Head of caudate nucleus (tissue), 42 donors: Measurements from ENCODE around the gene KIAA1671.

Source experiments
- DNase-seq, 42 donors: peaks; one replicate each; pipeline versions ENCODE4 v3.0.0 to v3.0.0-alpha.2; 2020 to 2021; ENCODE audit warnings: mixed read lengths in 7 of 42
- intact Hi-C: fragments of 100-400 bp; cut with DNase I; formaldehyde crosslinking; loops from one replicate; pipeline ENCODE4 v1.15.0; 2022

KIAA1671 gene

DNA sequence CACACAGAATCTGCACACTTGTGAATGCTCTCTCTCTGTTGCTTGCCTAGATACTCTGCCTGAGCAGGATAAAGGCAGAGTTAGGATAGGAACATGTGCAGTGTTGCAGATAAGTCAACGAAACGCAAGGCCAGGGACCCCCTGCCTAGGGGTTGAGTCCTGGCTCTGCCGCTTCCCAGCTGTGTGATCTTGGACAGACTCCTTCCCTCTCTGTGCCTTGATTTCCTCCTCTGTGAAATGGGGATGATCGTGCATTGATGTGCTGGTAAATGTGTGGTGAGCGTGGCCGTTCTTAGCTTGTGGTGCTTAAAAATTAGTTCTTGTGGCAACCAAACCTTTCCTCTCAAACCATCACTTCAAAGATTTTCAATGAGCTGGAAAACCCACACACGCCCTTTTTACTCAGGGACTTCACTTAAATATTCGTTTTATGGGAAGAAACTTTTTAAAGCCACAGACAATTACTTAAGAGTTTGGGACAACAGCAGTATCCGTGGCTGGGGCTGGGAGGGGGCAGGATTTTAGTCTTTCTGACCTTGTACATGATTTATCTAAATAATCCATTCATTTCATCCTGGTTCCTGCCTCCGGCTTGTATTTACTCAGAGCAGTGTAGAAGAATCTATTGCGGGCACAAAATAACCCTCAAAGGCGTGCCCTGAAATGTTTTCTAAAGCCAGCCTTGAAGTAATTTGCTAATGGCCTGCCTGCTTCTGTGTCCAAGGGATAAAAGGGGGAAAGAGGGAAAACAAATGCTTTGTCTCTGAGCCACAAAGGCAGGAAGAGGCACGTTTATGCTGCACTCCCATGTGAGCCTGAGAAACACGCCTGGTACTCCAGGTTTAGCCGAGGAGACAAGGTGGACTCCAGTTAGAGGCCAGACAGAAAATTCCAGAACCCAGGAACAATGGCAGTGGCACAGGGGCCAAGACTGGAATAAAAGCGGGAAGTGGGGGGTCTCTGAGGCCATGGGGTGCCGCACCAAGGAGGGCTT, 162.2 kb downstream of the KIAA1671 start:
- no peak for DNase-seq
- intact Hi-C loops: no loop called here

DNA sequence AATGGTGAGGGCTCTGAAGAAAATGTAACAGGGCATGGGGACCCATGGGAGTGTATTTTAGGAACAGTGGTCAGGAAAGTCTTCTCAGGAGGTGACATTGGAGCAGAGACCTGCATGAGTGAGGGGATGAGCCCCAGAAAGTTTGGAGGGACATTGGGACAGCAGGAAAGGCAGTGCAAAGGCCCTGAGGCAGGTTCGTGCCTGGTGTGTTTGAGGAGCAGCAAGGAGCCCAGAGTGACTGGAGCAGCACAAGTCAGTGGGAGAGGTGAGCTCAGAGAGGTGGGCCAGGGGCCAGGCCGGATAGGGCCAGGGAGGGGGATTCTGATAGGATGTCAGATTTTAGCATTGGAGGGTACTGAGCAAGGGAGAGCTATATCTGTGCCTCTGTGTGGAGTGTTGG, 167.1 kb downstream of the KIAA1671 start:
- DNase-seq: no peak
- intact Hi-C loops: no loop called here

DNA sequence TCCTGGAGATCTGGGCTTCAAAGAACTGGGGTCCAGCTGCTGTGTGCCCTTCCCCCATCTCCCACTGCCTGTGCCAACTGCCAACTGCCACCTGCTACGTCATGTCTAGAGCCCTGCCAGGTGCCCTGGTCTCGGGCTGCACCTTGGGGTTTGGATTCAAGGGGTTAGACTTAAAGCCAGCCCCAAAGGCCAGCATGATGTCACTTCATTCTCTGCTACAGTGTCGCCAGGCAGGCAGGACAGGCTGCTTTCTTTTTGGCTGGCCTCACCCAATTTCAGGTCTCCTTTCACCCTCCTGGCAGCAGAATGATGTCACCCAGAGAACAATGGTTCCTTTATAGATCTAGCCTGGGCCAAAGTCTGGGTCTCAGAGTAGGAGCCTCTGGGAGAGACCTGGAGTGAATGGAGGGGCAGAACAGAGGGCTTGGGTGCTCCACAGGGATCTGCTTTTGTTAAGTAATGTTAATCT, 167.6 kb downstream of the KIAA1671 start:
- peak in 5 of 42 donors; percentile 16 to 70 (median 33) for DNase-seq
- intact Hi-C loops: no loop called here

DNA sequence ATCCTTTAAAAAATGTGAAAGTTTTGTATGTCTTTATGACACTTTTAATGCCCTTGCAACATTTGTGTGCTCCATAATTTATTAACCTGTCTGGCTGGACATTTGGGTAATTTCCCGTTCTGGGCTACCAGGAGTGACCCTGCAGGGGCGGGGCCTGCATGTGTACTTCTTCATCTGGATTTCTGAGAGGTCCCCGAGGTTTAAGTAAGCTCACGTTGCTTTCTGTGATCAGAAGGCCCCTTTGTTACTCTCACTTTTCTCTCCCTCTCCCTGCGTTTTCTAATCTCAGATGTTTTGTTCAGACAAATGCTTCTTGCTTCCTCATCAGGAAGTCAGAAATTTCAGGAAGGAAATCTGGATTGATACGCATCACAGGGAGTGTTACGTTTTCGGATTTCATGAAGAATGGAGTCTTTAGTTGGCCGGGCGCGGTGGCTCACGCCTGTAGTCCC, 168.3 kb downstream of the KIAA1671 start:
- no peak for DNase-seq
- intact Hi-C loops: no loop called here

DNA sequence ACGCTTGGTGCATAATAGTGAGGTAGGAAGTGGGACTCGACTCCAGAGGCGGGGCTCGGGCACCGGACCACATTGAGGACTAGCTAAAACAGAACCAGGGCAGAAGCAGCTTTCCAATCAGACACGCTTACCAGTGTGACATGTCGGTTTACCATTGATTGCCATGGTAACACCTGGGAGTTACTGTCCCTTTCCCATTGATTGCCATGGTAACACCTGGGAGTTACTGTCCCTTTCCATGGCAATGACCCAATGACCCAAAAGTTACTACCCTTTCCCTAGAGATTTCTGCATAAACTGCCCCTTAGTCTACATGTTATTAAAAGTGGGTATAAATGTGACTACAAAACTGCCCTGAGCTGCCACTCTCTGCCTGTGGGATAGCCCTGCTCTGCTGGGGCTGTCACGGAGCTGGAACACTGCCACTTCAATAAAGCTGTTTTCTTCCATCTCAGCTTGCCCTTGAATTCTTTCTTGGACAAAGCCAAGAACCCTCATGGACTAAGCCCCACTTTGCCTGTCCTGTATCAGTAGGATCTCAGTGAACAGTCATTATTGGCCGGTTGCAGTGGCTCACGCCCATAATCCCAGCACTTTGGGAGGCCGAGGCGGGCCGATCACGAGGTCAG, 169.7 kb downstream of the KIAA1671 start:
- intact Hi-C loops: no loop called here
- DNase-seq: no peak

DNA sequence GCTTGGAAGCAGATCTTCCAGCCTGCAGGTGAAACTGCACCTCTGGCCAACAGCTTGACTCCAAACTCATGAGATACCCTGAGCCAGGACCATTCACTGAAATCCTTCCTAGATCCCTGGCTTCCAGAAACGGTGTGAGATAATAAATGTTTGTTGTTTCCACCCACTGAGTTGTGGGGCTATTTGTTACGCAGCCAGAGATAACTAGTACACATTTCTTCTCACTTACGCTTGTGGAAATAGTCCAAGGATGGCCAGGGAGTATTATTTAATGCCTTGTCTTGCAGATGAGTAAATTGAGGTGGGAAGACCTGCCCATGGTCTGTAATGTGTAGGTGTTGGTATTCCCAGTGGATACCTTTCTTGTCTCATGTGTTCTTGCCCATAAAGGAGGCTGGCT, 171.2 kb downstream of the KIAA1671 start:
- no peak for DNase-seq
- intact Hi-C loops: no loop called here

DNA sequence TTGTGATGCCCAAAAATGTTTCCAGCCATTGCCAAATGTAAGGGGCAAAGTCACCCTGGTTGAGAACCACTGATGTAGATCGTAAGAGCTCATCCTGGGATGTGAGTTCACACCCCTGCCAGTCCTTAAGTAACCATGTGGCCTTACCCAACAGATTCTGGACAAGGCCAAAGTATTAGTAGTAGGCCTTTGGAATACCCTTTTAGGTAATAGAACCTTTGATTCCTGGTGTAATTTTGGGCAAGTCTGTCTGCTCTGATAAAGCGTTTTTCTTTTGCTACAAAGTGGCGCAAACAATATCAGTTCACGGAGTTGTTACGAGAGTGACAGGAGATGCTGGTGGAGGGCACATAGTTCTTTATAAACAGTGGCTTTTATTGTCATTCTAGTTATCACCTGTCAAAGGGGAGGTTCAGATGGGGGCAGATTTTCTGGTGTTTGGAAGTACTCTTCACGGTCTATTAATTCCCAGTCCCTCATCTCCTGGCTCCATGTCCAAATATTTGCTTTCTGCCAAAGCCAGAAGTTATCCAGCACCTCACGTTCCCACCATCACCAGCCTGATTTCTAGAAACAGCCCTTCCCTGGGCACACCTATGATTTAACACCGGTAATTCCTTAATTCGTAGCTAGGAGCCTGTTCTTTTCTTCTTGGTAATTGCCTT, 173.3 kb downstream of the KIAA1671 start:
- DNase-seq: no peak
- intact Hi-C loops: no loop called here

DNA sequence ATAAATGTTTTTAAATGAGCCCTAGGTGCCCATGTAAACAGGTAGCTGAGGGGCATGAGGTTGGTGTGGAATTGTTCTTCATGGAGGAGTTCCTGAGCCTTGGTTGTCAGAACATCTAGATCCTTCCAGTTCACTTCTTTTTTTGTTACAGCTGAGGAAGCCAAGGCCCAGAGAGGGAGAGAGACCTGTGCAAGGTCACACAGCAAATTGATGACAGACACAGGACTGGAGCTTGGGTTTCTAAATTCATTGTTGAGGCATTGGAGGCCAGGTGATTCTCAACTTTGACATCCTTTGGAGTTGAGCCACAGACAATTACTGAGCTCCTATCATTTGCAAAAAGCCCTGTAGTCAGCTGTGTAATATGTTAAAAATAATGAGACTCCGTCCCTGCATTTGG, 174.0 kb downstream of the KIAA1671 start:
- intact Hi-C loops: no loop called here
- DNase-seq: no peak

DNA sequence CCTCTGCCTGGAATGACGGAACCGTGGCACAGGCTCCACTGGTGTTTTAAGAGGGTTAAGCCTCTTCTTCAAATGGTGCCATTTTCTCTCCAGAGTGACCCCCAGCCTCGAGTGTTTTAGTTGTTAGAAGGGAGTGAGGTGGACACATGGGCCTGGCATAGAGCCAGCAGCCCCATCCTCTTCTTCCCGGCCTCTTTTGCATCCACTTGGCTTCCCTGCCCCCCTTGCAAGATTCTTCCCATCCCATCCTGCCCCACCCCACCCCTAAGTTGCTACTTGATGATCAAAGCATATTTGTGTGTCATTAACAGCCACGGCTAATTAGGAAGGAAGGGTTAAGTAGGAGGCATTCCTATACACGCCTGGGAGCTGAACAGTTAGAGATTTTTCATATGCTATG, 174.8 kb downstream of the KIAA1671 start:
- DNase-seq: no peak
- intact Hi-C loops: no loop called here

DNA sequence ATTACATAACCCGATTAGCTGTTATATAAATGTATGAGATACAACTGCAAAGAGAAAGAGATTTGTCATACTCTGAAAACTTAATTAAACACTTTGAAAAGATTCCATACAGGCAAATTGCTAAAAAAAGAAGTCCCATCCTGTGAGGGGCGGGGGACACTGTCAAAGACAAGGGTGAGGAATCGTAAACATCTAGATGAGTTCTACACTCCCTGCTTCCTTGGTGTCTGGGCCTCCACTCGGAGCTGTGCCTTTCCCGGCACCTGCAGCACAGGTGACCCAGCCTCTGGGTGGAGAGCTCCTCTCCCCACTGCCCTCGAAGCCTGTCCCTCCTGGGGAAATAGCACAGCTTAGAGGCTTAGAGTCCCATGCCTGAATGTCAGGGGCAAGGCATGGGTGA, 177.9 kb downstream of the KIAA1671 start:
- intact Hi-C loops: no loop called here
- DNase-seq: peak in 36 of 42 donors; percentile 24 to 84 (median 54)

DNA sequence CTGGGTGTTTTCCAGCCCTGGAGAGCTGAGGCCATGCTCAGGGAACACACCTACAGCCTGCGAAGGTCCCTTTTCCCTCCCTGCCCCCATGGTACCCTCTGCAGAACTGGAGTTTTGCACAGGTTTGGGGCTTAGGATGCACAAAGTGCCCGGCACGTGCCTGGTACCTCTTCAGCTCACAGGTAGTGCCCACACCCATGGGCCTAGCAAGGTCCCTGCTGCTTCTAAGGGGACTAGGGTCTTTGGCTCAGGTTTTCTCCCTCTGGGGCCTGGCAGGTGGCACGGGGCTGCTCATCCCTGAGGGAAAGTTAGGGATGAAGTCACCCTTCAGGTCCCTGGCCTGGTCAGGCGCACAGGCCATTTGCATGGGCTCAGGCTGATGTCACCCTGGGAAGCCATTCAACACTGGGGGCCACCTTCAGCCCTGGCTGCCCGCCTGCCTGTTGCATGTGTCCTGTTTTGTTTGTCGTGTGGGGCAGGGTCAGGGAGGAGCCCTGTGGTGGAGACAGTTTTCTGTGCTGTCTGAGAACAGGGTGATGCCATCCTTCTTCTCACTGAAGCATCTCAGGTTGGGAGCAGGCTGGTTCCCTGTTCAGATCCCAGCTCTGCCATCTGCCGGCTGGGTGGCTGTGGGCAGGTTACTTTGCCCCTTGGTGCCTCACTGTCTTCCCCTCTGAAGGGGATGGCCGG, 178.8 kb downstream of the KIAA1671 start:
- DNase-seq: no peak
- intact Hi-C loops: no loop called here

DNA sequence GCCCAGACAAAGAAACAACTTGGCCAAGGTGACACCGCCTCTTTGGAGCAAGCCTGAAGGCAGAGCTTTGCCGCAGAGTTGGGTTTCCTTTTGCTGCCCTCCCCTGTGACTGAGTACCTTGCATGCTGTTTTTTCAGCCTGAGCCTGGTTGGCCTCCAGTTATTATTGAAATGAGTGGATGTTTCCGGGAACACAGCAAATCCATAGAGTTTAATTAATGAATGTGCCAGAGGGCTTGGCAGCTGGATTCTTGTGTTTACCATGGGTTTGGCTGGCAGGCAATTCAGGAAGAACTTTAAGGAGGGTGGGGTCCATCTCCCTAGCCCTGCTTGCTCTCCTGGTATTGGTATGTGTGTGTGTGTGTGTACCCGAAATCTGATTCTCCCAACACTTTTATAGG, 181.5 kb downstream of the KIAA1671 start:
- DNase-seq: no peak
- intact Hi-C loops: no loop called here

DNA sequence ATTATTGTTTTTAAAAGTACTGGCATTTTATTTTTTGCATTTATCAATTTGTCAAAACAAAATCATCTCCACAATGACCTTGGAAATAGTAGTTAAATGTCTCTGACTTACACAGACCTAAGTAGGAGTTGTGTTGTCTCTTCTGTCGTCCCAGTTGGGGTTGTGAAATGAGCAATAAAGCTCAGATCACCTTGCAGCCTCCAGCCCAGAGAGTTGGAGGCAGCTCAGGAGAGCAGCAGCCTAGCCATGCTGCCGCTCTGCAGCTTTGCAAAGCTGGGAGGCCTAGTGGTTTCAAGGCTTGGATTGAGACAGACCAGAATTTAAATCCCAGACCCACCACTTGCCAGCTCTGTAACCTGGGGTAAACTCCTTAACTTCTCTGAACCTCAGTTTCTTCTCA, 181.9 kb downstream of the KIAA1671 start:
- intact Hi-C loops: no loop called here
- peak in 6 of 42 donors; percentile 16 to 70 (median 45) for DNase-seq

DNA sequence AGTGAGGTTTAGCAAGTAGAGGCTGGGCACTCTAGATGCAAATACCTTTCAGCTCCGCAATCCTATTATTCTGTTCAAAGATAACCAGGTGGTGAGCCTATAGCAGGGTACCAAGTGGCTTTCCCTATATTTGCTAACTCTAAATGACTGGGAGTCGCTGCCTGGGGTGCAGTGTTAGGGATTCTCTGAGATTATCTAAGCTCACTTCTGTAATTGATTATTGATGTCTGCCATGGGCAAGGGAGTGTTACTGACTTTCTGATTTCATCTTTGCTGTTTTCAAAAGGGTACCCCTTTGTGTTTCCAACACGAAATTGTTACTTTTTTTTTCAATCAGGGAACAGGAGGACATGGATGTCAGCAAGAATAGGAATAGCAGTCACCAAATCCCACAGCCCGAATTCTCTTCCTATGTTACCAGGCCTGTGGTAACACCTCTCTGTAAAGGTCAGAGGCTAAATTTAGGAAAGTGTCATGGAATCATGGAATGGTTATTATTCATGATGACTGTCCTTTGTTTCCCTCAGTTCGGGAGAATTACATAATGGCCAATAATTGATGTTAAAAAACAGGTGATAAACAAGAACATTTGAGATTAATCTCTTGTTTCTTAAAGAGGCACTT, 184.5 kb downstream of the KIAA1671 start:
- no peak for DNase-seq
- intact Hi-C loops: no loop called here

DNA sequence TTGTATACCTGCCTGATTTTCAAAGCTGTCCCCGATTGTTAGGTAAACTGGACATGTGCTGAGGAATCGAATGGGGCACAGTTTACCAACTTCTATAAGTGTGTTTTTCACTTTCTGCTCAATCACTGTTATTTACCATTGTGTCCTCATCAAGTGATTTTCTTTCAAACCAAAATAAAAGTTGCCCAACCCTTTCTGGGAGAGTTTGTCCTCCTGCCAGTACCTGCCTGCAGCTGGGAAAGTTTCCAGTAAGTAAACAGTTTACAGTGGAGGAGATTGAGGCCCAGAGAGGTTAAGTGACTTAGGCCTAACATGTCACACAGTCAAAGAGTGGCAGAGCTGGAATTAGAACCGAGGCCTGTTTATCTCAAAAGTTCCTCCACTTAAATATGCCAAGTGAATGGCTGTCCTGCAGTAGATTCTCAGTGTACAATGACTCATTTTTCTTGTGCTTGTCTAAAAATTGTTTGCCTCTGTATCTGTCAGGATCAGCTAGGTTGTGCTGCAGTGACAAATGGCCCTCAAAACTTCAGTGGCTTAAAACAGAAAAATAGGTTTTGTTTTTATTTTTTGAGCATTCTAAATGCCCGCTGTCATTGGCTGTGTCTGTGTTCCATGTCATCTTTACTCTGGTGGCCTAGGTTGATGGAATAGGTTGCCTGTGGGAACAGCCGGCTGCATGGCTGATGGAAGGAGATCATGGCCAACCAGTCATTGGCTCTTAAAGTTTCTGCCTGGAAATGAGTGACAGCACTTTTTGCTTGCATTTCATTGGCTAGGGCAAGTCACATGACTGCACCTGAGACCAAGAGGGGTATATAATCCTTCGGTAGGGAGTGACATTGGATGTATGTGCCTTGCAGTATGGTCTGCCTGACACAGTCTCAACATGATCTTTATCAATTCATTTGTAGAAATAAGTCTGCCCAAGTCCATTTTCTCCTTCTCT, 185.3 kb downstream of the KIAA1671 start:
- no peak for DNase-seq
- intact Hi-C loops: no loop called here

DNA sequence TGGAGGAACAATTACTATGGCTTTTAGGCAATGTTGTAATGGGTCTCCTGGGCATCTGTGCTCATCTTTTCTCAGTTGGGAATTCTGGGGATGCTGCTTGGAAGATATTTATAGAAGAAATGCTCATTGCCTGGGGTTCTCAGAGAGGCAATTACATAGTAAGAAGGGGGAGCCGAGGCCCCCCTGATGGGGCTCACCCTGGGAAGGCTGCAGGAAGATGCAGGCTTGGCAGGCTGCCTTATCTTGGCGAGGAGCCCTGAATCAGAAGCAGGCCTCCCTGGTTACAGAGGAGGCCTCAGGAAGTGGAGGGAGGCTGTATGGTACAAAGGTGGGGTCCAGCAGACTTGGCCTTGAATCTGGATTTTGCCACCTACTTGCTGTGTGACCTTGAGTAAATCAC, 186.5 kb downstream of the KIAA1671 start:
- peak in 6 of 42 donors; percentile 16 to 45 (median 25) for DNase-seq
- intact Hi-C loops: no loop called here

DNA sequence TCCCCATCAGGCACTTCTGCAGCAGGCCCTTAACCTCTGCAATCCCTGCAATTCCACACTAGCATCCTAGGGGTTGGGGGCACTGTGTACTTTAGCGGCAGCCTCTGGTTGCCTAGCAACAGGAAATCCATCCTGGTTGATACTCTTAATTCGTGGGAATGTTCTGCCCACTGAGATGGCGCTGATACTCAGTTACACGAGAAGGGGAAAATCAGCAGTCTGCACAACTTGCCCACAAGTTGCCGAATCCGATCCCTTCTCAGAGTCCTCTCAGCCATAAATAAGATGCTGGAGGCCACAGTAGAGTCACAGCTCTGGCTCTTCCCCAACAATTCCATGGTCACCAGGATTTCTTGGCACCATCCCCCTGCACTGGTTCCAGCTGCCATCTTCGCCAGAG, 189.6 kb downstream of the KIAA1671 start:
- peak in 5 of 42 donors; percentile 8 to 44 (median 25) for DNase-seq
- intact Hi-C loops: no loop called here
